Eye (tissue), 1 donor: Measurements from ENCODE around the gene ASTN2.
A peak's percentile ranks its signal among the peaks of the same experiment; 100 is the strongest.

Experiments used
- DNase-seq: peaks from one replicate; pipeline ENCODE4 v3.0.0-alpha.2; 2015

Gene ASTN2

DNA sequence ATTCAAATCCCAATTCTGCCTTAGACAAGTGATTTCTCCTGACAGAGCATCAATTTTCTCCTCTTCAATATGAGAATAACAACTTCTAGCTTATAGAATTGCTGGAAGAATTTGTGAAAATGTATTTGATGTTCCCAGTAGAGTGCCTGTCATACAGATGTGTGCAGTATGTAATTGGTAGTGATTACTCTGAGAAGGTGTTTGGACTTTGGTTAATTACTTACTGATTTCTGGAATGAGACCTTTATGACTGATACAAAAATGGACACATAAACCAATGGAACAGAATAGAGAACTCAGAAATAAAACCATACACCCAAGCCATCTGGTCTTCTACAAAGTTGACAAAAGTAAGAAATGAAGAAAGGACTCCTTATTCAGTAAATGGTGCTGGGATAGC lies 829.7 kb downstream of the ASTN2 start:
- no peak for DNase-seq

DNA sequence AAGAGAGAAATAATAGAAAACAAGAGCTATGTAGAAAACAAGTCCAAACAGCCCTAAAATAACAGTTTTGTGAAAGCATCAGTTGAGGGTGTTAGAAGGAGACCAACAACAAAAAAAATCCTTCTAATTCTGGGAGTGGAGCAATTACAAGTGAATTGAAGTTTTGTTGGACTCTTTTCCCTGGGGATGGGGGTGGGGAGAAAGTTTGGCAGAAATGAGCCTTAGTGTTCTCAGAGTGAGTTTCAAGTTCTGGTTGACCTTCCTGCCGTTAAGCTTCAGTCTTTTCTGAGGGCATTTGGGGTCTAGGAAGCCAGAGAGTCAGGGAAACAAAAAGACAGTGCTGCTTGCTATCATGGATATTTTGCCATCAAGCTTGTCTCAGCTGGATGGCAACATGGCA lies 834.0 kb downstream of the ASTN2 start:
- DNase-seq: no peak

- no peak for DNase-seq
Observed at GRCh38 chr9:116576386-116576785, 838.5 kb downstream of the ASTN2 start.

- DNase-seq: peak; percentile 18
Observed at GRCh38 chr9:116574027-116574679, 840.7 kb downstream of the ASTN2 start.

GRCh38 chr9:116572095-116572748 lies 842.6 kb downstream of the ASTN2 start:
- DNase-seq: peak; percentile 94

GRCh38 chr9:116569111-116569510 lies 845.7 kb downstream of the ASTN2 start:
- DNase-seq: no peak

DNA sequence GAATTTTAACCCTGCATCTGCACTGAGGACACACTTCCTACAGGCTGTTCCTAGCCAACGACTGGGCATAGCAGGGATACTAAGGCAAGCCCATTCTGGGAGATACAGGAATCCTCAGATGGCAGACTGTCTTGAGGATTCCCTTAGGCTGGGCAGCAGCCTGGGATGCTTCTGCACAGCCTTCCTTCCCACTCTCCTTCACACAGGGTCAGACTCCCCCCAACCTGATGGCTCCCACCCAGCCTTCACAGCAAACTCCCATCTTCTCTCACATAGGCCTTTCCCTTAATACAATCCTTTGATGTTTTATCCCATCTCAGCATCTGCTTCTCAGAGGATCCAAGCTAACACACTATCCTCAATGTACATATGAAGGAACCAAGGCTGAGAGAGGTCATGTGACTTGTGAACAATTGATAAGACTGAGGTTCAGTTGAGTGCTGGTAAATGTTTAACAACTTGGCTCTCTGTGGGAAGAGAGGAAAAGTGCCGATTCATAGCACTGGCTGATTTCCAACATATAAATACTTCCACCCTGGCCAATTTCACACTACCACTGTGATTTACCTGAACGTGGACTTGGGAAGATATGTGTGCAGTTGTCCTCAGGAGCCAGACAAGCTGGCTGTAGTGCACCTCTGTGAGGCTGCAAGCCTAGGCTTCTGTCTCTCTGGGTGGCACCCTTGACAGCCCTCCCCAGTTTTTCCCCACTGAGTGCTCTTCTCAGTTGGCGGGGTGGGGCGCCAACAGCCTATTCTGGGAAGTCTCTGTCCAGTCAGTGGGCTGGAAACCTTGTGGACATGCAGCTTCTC lies 848.0 kb downstream of the ASTN2 start:
- DNase-seq: no peak

DNA sequence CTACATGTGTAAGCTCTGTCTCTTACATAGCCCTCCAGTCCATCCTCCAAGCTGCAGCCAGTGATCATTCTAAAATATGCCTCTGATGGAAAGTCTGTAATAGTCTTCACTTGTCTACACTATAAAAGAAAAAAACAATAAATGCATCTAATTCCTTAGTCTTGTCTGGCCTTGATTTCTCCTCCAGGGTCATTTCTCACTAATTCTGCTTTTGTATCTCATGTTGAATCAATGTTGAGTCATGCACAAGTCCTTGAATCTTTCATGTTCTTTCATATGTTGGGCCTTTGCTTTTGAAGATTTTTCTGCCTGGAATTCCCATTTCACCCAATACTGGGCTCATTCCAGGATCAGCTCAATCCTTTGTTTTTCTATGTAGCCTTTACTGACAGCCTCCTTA lies 848.9 kb downstream of the ASTN2 start:
- no peak for DNase-seq

GRCh38 chr9:116564266-116564793 lies 850.5 kb downstream of the ASTN2 start:
- no peak for DNase-seq

DNA sequence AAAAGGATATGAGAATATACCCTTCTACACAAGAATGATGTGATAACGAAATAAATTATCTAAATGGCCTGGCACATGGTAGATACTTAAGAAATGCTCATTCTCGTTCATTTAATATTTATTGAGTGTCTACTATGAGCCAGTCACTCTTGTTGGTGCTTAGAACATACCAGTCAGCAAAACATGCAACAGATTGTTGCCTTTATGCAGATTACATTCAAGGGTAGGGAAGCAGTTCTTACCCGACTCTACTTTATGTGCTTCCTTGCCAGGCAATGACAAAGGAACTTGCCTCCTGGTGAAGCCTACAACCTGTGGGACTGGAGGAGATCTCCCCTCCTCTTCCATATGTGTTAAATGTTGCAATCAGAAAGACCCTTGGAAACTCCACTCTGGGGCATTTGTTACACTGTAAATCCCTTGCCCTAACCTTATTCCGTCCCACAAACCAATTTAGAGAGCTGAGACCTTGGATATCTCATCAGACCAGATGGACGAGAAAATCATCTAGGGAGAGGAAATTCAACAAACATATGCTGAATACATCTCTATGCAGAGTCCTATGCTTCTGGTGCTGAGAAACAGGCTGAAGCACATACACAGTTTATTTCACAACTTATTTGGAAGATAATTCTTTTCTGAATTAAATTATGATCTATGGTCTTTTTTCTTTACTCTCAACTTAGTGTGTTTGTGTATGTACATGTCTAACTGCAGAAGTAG lies 855.9 kb downstream of the ASTN2 start:
- no peak for DNase-seq

DNA sequence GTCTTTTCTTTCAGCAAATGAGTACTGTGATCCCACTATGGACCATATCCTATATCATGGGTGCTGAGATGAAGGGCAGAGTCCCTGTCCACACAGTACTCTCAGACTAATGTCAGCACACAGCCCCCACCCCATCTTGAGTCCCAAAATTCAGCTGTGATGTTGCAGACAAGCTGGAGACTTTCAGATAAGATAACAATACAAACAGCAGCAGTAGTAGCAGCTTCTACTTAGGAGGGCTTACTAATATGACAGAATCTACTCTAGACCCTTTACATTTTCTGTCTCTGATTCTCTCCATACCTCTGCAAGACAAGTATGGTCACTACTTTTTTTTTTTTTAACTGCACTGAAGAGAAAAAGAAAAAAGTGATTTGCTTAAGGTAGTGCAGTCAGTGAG lies 856.8 kb downstream of the ASTN2 start:
- no peak for DNase-seq

DNA sequence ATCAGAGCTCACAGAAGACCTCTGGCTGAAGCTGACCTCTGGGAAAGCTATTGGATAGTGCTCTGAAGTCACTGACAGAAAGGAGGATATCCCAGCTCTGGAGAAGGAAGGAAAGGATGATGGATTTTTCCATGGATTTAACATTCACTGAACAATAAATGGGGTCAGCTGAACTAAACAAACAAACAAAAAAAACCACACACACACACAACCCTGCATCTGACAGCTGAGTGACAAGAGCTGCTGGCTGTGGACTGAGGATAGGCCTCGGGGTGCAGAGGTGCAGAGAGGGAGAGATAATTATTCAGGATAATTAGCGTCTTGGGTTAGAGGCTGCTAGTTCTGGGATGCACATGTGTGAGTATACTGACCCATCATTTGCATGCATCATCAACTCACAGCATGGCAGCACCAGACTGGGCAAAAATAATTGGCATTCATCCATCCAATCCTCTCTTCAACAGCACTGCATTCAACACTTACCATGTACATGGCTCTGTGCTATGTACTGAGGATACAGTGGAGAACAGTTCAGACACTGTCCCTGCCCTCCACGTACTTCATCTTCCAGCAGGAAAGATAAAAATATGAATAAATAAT lies 859.2 kb downstream of the ASTN2 start:
- no peak for DNase-seq

GRCh38 chr9:116555119-116555518 lies 859.7 kb downstream of the ASTN2 start:
- peak; percentile 16 for DNase-seq

GRCh38 chr9:116550696-116551436 lies 864.0 kb downstream of the ASTN2 start:
- no peak for DNase-seq

DNA sequence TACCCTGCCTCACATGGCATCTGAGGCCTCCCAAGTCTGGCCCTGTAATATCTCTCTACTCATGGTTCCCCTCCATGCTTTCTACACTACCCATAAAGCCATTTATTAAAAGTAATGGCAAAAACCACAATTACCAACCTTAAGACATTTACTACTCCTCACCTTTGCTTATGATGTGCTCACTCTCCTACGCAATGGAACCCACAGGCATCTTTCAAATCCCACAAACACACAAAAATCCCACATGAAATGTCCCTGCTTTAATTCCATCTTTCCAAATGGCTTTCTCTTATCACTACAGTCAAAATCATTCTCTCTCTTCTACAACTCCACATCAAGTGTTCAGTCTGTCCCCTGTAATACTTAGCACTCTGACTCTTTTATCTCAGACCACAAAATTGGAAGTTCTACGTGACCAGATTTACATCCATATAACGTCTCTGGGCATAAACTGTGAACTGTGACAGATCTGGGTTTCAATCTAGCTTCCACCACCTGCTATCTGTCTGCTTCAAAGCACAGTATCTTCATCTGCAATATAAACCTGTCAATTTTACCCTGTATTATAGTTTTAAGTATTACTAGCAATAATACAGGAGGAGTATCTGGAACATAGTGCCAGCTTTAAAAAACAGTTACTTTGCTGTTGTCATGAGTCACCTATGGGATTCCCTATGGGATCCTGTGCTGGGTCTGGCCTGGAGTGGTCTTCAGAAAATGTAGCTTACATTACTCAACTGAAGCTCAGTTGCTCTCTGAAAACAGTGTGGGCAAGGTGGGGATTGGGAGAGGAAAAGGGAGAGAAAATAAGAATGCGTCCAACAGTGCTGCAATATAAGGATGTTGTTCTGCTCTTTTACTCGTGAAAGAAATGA lies 864.8 kb downstream of the ASTN2 start:
- DNase-seq: no peak

GRCh38 chr9:116549061-116549664 lies 865.7 kb downstream of the ASTN2 start:
- DNase-seq: no peak

DNA sequence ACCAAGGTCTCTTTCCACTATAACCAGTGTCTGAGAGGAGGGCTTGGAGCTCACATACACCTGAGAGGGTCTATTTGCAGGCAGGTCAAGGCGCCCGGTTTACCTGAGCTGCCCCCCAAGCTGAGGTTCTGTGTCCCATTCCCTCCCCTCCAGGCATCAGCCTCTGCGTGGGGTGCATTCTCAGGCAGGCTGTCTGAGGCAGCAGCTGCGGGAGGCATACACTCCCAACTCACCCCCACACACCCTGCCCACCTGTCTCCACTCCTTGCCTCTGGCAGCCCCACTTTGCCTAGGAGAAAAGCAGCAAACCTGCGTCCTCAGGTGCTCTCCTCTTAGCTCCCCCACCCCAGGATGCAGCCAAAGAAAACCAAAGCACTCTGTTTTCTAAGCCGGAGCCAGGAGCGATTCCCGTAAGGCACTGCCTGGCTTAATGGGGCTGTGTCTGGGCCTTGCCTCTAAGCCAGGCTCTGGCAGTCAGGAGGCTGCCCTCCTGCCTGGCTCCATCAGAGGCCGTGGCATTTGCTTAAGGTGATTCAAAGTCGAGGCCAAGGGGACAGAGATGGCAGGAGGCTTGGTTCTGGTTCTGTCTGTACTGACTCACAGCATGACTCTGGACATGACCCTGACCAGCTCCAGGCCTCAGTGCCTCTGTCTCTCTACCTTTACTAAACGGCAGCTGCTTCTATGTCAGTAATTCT lies 867.0 kb downstream of the ASTN2 start:
- DNase-seq: no peak

DNA sequence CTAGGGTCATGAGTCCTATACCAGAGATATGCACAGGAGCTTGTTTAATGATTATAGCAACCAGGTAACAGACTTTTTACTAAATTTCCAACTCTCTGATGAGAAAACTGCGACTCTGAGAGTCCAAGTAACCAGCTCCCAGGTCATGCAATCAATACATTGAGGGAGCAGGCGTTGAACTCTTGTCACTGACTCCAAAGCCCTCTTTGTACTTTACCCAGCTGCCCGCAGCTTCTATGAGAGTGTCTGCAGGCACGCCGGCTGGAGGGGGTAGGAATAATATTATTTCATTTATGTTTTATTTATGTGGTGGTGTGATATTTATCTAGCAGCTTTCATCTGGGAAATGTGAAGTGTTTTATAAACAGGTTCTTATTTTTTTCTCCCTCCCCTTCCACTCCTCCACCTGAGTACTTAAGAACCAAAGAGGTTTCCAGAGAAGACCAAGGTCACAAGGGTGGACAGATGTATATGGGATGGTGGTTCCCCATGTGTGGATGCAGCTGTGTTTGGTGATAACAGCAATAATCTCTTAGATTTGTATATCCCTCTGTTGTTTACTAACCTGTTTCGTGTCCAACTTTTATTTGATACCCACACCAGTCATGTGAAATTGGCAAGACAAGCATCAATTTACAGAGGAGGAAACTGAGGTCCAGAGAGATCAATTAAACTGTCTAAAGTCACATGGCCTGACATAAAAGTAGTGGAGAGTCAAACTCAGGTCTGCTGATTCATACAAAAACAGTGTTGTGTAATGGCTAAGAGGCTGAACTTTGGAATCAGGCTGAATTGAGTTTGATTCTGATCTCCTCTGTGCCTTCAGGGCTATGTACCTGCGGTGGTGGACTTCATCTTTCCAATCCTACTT lies 867.9 kb downstream of the ASTN2 start:
- no peak for DNase-seq

DNA sequence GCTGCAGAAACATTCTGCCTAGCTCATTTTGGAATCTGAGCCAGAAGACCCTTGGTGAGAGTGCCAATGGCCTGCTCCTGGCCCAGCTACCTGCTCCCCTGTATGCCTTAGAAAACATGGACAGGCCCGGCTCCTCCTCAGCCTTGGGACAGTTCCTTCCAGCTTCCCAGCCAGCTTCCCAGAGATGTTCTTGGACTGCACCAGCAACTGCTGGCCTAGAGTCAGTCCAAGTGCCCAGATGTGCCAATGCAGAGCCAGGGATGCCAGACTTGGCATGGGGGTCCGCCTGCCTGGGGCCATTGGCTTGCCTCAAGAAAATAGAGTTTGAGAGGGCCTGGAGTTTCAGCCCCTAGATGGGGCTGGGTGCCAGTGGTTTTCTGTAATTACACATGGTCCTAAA lies 870.0 kb downstream of the ASTN2 start:
- no peak for DNase-seq
